Measurements from ENCODE around the gene ELMOD1. TPM values are rescaled to one million over a fixed set of nuclear protein-coding genes. Genes with fewer than 3 reads are reported as not detected.

The ELMOD1 gene
- total RNA-seq = 2.3 TPM
- long read RNA-seq, partial matches to known transcripts = 0 of 5 reads
- long read RNA-seq, other reads (novel, unspliced or antisense) = 1 of 5 reads

GRCh38 chr11:107590460-107591377 lies at the start of gene ELMOD1:
ELMOD1 (plus strand) TSS chr11:107591147; CDS start chr11:107618190, 27,043 bp downstream.
- Histone ChIP-seq H3K4me3 (peak within 1 kb of the TSS; percentile 76), H3K27ac (replicated peaks) (no peak within 1 kb of the TSS), H3K9me3 (replicated peaks) (no peaks in the 10 kb centered on the region), H3K36me3 (no peaks in the 10 kb centered on the region), H3K27me3 (ENCODE audit: low read depth) (peaks cover 98% of the 10 kb centered on the region), H3K4me1 (peaks cover 24% of the 10 kb centered on the region)
- intact Hi-C loops (cut with micrococcal nuclease) = no loop called here
- peak; percentile 33 for TF ChIP-seq CTCF (IDR thresholded peaks at IDR 0.05; ENCODE audit: borderline replicate concordance)
- peak; percentile 54 for DNase-seq

DNA sequence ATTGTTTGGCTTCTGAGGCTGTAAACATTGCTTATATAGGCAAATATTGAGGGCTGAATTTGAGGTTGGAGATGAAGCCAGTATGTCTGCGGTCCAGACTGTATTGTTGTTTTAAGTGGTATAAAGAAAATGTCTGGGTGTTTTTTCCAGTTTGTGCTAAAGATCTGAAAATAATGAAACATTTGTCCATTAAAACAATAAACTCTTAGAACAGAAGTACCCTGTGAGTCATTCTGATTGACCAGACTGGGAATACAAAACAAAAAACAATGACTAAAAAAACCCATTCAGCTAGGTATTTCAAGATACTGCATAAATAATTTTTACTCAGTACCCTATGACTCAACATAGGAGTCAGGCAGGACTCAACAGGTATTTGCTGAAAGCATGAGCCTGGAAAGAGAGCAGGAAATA lies 45.8 kb upstream of the ELMOD1 start:
- intact Hi-C loops (cut with micrococcal nuclease) = no loop called here
- peaks cover 20% of the 10 kb centered on the region for H3K36me3 ChIP-seq

DNA sequence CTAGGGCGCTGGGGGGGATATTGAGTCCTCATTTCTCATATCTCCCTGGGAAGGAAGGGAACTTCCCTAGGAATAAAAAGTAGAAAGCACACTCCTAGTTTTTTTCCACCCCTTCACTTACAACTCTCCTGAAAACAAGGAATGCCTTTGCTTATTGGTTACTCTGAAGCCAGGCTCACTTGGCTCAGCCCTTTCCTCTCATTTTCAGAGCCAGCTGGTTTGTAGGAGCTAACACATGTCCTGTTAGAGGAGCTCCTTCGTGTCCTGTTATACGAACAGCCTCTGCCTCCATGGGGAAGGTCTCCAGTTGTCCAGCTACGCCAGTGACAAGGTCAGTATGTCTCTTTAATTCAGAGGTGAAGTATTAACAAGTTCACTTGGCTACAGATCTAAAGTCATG lies 43.0 kb upstream of the ELMOD1 start:
- intact Hi-C loops (cut with micrococcal nuclease) = no loop called here
- no peak for DNase-seq
- no peak overlapping the region for H3K27ac ChIP-seq (replicated peaks)
- no peaks in the 10 kb centered on the region for H3K27me3 ChIP-seq (ENCODE audit: low read depth)
- TF ChIP-seq CTCF (IDR thresholded peaks at IDR 0.05; ENCODE audit: borderline replicate concordance) = no peak
- peaks cover 4% of the 10 kb centered on the region for H3K4me1 ChIP-seq
- H3K36me3 ChIP-seq = peaks cover 41% of the 10 kb centered on the region
- no peak overlapping the region for H3K4me3 ChIP-seq
- H3K9me3 ChIP-seq (replicated peaks) = no peaks in the 10 kb centered on the region

More for the DNA sequence above, 45.8 kb upstream of the ELMOD1 start:
- Histone ChIP-seq H3K27ac (replicated peaks) (no peak overlapping the region), H3K4me1 (peaks cover 4% of the 10 kb centered on the region), H3K9me3 (replicated peaks) (no peaks in the 10 kb centered on the region), H3K27me3 (ENCODE audit: low read depth) (no peaks in the 10 kb centered on the region), H3K4me3 (no peak overlapping the region)
- DNase-seq = no peak
- TF ChIP-seq CTCF (IDR thresholded peaks at IDR 0.05; ENCODE audit: borderline replicate concordance) = no peak

DNA sequence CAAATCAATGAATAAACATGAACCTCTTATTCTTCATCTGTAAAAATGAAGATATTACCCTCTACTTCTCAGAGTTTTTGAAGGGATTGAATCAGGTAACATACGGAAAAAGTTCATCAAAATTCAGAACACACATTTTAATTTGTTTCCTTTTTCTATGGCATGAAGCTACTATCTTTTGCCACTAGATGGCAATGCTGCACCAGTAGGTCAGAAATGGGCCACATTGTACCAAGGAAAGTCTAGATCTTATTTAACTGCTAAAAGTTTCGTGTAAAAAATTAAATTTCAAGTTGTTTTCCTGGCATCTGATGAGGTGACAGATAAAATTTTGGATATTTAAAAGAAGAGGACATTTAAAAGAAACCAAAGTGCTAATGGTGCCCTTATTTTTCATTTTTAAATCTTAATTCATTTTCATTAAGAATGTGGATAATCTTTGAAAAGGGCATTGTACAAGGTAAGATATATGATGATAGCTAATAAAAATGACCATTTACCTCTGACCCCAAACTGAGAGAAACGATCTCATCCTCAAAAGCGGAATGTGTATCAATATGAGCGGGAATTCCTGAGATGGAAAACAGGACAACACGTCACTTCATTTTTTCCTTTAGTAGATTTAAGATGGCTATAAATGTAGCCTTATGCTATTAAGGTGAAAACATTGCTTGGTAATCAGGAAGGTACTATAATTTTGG lies 41.5 kb upstream of the ELMOD1 start:
- intact Hi-C loops (cut with micrococcal nuclease) = no loop called here
- H3K4me1 ChIP-seq = peaks cover 4% of the 10 kb centered on the region
- H3K27ac ChIP-seq (replicated peaks) = no peak overlapping the region
- no peak overlapping the region for H3K4me3 ChIP-seq
- no peaks in the 10 kb centered on the region for H3K9me3 ChIP-seq (replicated peaks)
- H3K27me3 ChIP-seq (ENCODE audit: low read depth) = no peaks in the 10 kb centered on the region
- peak; percentile 89 for TF ChIP-seq CTCF (IDR thresholded peaks at IDR 0.05; ENCODE audit: borderline replicate concordance)
- H3K36me3 ChIP-seq = peaks cover 50% of the 10 kb centered on the region
- DNase-seq = no peak

DNA sequence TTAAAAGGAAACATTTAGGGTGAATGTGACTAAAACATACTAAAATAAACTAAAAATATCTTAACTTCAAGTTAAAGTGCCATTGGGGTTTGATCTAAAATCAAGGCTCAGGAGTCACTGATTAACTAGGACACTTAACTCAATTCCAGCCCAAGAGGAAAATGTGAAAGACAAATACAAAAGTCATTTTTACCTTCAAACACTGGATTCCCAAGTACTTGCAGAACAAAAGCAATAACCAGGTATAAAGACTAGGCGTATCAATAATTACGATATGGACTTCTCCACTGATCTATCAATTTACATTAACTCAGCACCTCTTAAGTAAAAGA lies 41.0 kb upstream of the ELMOD1 start:
- Histone ChIP-seq H3K4me3 (no peak overlapping the region), H3K4me1 (peaks cover 4% of the 10 kb centered on the region), H3K27me3 (ENCODE audit: low read depth) (no peaks in the 10 kb centered on the region), H3K27ac (replicated peaks) (no peak overlapping the region), H3K36me3 (peaks cover 55% of the 10 kb centered on the region), H3K9me3 (replicated peaks) (no peaks in the 10 kb centered on the region)
- DNase-seq = no peak
- intact Hi-C loops (cut with micrococcal nuclease) = no loop called here
- TF ChIP-seq CTCF (IDR thresholded peaks at IDR 0.05; ENCODE audit: borderline replicate concordance) = no peak
